OCI-LY7 (cell line): ENCODE results near the gene FMN1. TPM values are rescaled to one million over a fixed set of nuclear protein-coding genes. Genes with fewer than 3 reads are reported as not detected.

ENCODE experiments used
- BruUV-seq: library from RNA; stranded (reverse); fragments of 400-500 nt; replicated peaks from 2 replicates; lab custom pipeline; 2021; lab: Mats Ljungman, UMichigan
- CTCF ChIA-PET: fragments of 300-600 bp; sonication (Branson Sonifier 250); formaldehyde crosslinking; loops from one replicate; lab custom pipeline; 2022; ENCODE audit warnings: antibody characterized with exemption; ENCODE audit not compliant: unreplicated experiment; lab: Charles Lee
- POLR2A ChIA-PET: fragments of 300-600 bp; sonication (Branson Sonifier 250); formaldehyde crosslinking; loops from one replicate; lab custom pipeline; 2022; ENCODE audit warnings: antibody characterized with exemption; lab: Charles Lee
- DNase-seq: peaks from one replicate; pipeline ENCODE4 v3.0.0-alpha.2; 2015; ENCODE audit warnings: low spot score
- H2AFZ ChIP-seq: fragments of 200-600 bp; sonication (generic), shearing (Covaris generic); 2 replicates; pipeline ENCODE4 v1.6.1; 2014; ENCODE audit warnings: mild to moderate bottlenecking, antibody characterized with exemption, low read length, moderate library complexity
- H3K27ac ChIP-seq: fragments of 200-600 bp; sonication (generic); 2 replicates; pipeline ENCODE4 v1.5.1; 2014; ENCODE audit warnings: mixed run types, low read depth, mild to moderate bottlenecking, moderate library complexity, low read length, inconsistent platforms; ENCODE audit not compliant: poor library complexity, severe bottlenecking
- H3K36me3 ChIP-seq: fragments of 200-600 bp; sonication (generic); 2 replicates; pipeline ENCODE4 v1.6.1; 2014; ENCODE audit warnings: mild to moderate bottlenecking, antibody characterized with exemption, low read length, moderate library complexity, mixed read lengths; ENCODE audit not compliant: insufficient read depth
- H3K4me1 ChIP-seq: fragments of 200-600 bp; sonication (generic); 2 replicates; pipeline ENCODE4 v1.5.1; 2014; ENCODE audit warnings: mild to moderate bottlenecking, low read length; ENCODE audit not compliant: insufficient read depth, poor library complexity, severe bottlenecking
- H3K4me2 ChIP-seq: fragments of 200-600 bp; sonication (generic); 2 replicates; pipeline ENCODE4 v1.6.1; 2014; ENCODE audit warnings: mild to moderate bottlenecking, low read length
- H3K4me3 ChIP-seq: fragments of 200-600 bp; sonication (generic); 2 replicates; pipeline ENCODE4 v1.5.1; 2014; ENCODE audit warnings: mild to moderate bottlenecking, low read depth, low read length; ENCODE audit not compliant: poor library complexity, severe bottlenecking
- H3K79me2 ChIP-seq: fragments of 200-600 bp; sonication (generic); 2 replicates; pipeline ENCODE4 v1.6.1; 2016; ENCODE audit warnings: low read depth, mild to moderate bottlenecking, low read length, moderate library complexity, mixed read lengths; ENCODE audit not compliant: insufficient read depth
- H3K9me2 ChIP-seq: fragments of 200-600 bp; sonication (generic); 2 replicates; pipeline ENCODE4 v1.6.1; 2016; ENCODE audit warnings: mild to moderate bottlenecking, low read length, mixed read lengths; ENCODE audit not compliant: insufficient read depth
- H3K9me3 ChIP-seq: fragments of 200-600 bp; sonication (generic); 2 replicates; pipeline ENCODE4 v1.6.1; 2014; ENCODE audit warnings: mild to moderate bottlenecking, mixed run types, low read length, mixed read lengths
- H4K20me1 ChIP-seq: fragments of 200-600 bp; sonication (generic); 2 replicates; pipeline ENCODE4 v1.6.1; 2014; ENCODE audit warnings: mild to moderate bottlenecking, antibody characterized with exemption, low read length, moderate library complexity, mixed read lengths; ENCODE audit not compliant: insufficient read depth
- CTCF ChIP-seq: fragments of 200-600 bp; sonication (generic); conservative IDR thresholded peaks from 2 replicates; pipeline ENCODE4 v1.5.1; 2014; ENCODE audit warnings: mild to moderate bottlenecking, antibody characterized with exemption, low read length, moderate library complexity, mixed read lengths
- EZH2phosphoT487 ChIP-seq: fragments of 200-600 bp; sonication (generic); IDR thresholded peaks from 2 replicates; pipeline ENCODE4 v1.6.1; 2018; ENCODE audit warnings: low read depth, borderline replicate concordance, mild to moderate bottlenecking, mixed run types, antibody characterized with exemption, low read length, moderate library complexity, mixed read lengths
- intact Hi-C: fragments of 100-400 bp; cut with micrococcal nuclease; formaldehyde crosslinking; loops from one replicate; pipeline ENCODE4 v1.10.0; 2022; ENCODE audit not compliant: unreplicated experiment
- total RNA-seq, 2 experiments: library from RNA; depleted of rRNA in 1 of 2; stranded (reverse); fragments of >200 nt in 1 of 2; shearing (Covaris generic) in 1 of 2; gene quantifications; 2 replicates each; pipeline ENCODE4 v1.2.3, GENCODE V29; 2014 to 2022

The FMN1 gene
- total RNA-seq, 2 experiments from 2014 or later = 3.2 to 4.2 TPM

DNA sequence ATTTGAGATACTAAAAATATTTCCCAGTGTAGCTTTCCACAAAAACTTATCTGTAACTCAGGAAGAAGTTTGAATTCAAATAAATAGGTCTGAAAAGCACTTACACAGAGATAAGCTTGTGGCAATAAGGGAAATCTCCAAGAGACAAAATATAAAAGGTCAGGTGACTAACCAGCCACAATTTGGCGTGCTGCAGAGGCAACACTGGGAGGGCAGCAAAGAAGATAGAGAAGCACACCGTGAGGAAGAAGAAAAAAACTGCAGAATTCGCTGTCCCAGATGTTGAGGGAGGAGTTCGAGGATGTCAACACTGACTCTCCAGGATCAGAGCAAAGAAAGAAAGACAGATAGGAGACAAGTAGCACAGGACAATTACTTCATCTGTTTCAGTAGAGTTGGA, 204.4 kb downstream of the FMN1 start:
- no peak overlapping the region for H3K27ac ChIP-seq
- H3K4me2 ChIP-seq = no peak overlapping the region
- H4K20me1 ChIP-seq = 0 out of 2 replicates have a peak, but pooled peaks cover 4% of the 10 kb centered on the region
- CTCF ChIA-PET = no interaction called here
- no peaks in the 10 kb centered on the region for H3K79me2 ChIP-seq
- intact Hi-C loops = no loop called here
- H3K36me3 ChIP-seq = no peaks in the 10 kb centered on the region
- no peak overlapping the region for H3K4me3 ChIP-seq
- H3K4me1 ChIP-seq = no peaks in the 10 kb centered on the region
- TF ChIP-seq CTCF (no peak), EZH2phosphoT487 (no peak)
- DNase-seq = no peak
- H2AFZ ChIP-seq = no peak overlapping the region
- no peaks in the 10 kb centered on the region for H3K9me3 ChIP-seq
- H3K9me2 ChIP-seq = no peaks in the 10 kb centered on the region
- POLR2A ChIA-PET = no interaction called here
- no TSS peak for BruUV-seq

- BruUV-seq = no TSS peak
- Histone ChIP-seq H3K4me3 (no peak overlapping the region), H3K27ac (no peak overlapping the region), H2AFZ (no peak overlapping the region), H3K9me2 (no peaks in the 10 kb centered on the region), H3K4me2 (no peak overlapping the region), H3K79me2 (no peaks in the 10 kb centered on the region), H3K9me3 (no peaks in the 10 kb centered on the region), H3K36me3 (no peaks in the 10 kb centered on the region), H4K20me1 (no peaks in the 10 kb centered on the region), H3K4me1 (no peaks in the 10 kb centered on the region)
- CTCF ChIA-PET = no interaction called here
- TF ChIP-seq CTCF = no peak
- TF ChIP-seq EZH2phosphoT487 = no peak
- intact Hi-C loops = no loop called here
- DNase-seq = no peak
- POLR2A ChIA-PET = interaction anchor here (0.5 kb wide), 1 partner anchor 283 kb away, joined by 3 read pairs; no protein-coding TSS in a partner anchor
Observed at GRCh38 chr15:32987067-32987466, 207.4 kb downstream of the FMN1 start.

DNA sequence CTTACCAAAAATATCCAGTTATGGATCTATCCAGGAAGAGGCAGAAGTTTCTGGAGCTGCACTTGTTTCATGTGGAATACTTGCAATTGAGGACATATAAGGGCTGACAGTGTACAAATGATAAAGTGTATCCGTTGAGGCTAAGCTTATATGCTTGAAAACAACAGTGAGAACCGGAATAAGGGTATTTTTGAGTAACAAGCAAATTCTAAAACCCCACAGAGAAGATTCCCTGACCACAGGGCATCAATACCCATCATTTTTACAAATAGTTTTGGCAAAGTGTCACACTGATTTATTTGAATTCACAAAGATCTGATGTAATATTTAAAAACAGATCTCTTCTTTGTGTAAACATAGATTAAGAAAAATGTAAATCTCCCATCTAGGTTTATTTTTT, 208.4 kb downstream of the FMN1 start:
- no peak overlapping the region for H3K4me3 ChIP-seq
- H2AFZ ChIP-seq = no peak overlapping the region
- intact Hi-C loops = no loop called here
- TF ChIP-seq CTCF (no peak), EZH2phosphoT487 (no peak)
- no peak for DNase-seq
- CTCF ChIA-PET = no interaction called here
- H3K4me2 ChIP-seq = no peak overlapping the region
- POLR2A ChIA-PET = no interaction called here
- H4K20me1 ChIP-seq = no peaks in the 10 kb centered on the region
- no peaks in the 10 kb centered on the region for H3K9me3 ChIP-seq
- H3K9me2 ChIP-seq = no peaks in the 10 kb centered on the region
- H3K36me3 ChIP-seq = no peaks in the 10 kb centered on the region
- no peak overlapping the region for H3K27ac ChIP-seq
- H3K4me1 ChIP-seq = no peaks in the 10 kb centered on the region
- no TSS peak for BruUV-seq
- H3K79me2 ChIP-seq = no peaks in the 10 kb centered on the region
